WERI-Rb-1 (cell line): Measurements from ENCODE around the gene RNF112.
"Not testable (repeated sequence)": the region's sequence is repeated elsewhere in the genome, so short reads cannot be mapped to it uniquely, and the experiment has no call there.

Experiments
- DNase-seq: peaks from one replicate; pipeline ENCODE4 v3.0.0-alpha.2; 2020
- H3K27ac ChIP-seq: fragments of 250-450 bp; sonication (Bioruptor Pico); 2 replicates; pipeline ENCODE4 v1.5.1; 2020; ENCODE audit warnings: mild to moderate bottlenecking, moderate library complexity
- H3K27me3 ChIP-seq: fragments of 250-450 bp; sonication (Bioruptor Pico); 2 replicates; pipeline ENCODE4 v1.5.1; 2021; ENCODE audit warnings: mild to moderate bottlenecking, low read depth, moderate library complexity; ENCODE audit not compliant: insufficient read depth, severe bottlenecking
- H3K36me3 ChIP-seq: fragments of 250-450 bp; sonication (Bioruptor Pico); 2 replicates; pipeline ENCODE4 v1.5.1; 2020; ENCODE audit warnings: mild to moderate bottlenecking, moderate library complexity
- H3K4me3 ChIP-seq: 2 replicates; pipeline ENCODE4 v1.5.1; 2011; ENCODE audit warnings: low read depth, mild to moderate bottlenecking, control low read depth, low read length
- H3K9me3 ChIP-seq: fragments of 250-450 bp; sonication (Bioruptor Pico); 2 replicates; pipeline ENCODE4 v1.5.1; 2021; ENCODE audit warnings: mild to moderate bottlenecking, moderate library complexity; ENCODE audit not compliant: severe bottlenecking
- TF ChIP-seq, protein P1 (sequence below): IDR thresholded peaks from 2 replicates; pipeline ENCODE4 v1.5.1; 2011; ENCODE audit warnings: low read depth, mild to moderate bottlenecking, control low read depth, inconsistent platforms, low read length

The RNF112 gene

GRCh38 chr17:19457046-19457445 is 46.0 kb downstream of the RNF112 start:
- no peaks in the 10 kb centered on the region for H3K9me3 ChIP-seq
- no peak overlapping the region for H3K4me3 ChIP-seq
- TF ChIP-seq, protein P1, sequence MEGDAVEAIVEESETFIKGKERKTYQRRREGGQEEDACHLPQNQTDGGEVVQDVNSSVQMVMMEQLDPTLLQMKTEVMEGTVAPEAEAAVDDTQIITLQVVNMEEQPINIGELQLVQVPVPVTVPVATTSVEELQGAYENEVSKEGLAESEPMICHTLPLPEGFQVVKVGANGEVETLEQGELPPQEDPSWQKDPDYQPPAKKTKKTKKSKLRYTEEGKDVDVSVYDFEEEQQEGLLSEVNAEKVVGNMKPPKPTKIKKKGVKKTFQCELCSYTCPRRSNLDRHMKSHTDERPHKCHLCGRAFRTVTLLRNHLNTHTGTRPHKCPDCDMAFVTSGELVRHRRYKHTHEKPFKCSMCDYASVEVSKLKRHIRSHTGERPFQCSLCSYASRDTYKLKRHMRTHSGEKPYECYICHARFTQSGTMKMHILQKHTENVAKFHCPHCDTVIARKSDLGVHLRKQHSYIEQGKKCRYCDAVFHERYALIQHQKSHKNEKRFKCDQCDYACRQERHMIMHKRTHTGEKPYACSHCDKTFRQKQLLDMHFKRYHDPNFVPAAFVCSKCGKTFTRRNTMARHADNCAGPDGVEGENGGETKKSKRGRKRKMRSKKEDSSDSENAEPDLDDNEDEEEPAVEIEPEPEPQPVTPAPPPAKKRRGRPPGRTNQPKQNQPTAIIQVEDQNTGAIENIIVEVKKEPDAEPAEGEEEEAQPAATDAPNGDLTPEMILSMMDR = no peak
- H3K27ac ChIP-seq = peak overlapping the region; percentile 91
- H3K36me3 ChIP-seq = no peaks in the 10 kb centered on the region
- no peaks in the 10 kb centered on the region for H3K27me3 ChIP-seq
- no peak for DNase-seq

- Histone ChIP-seq H3K36me3 (no peaks in the 10 kb centered on the region), H3K27me3 (no peaks in the 10 kb centered on the region), H3K9me3 (no peaks in the 10 kb centered on the region), H3K4me3 (no peak overlapping the region), H3K27ac (peak overlapping the region; percentile 91)
- TF ChIP-seq, protein P1 = no peak
- peak; percentile 76 for DNase-seq
These were observed 46.8 kb downstream of the RNF112 start for GRCh38 chr17:19457830-19458271.

- not testable (repeated sequence) for H3K9me3 ChIP-seq, H3K27me3 ChIP-seq, H3K36me3 ChIP-seq, H3K4me3 ChIP-seq
- peak overlapping the region; percentile 91 for H3K27ac ChIP-seq
- DNase-seq = peak; percentile 21
These were observed 47.4 kb downstream of the RNF112 start for GRCh38 chr17:19458481-19458880.

GRCh38 chr17:19459018-19459655 is 48.1 kb downstream of the RNF112 start:
- H3K4me3 ChIP-seq, H3K36me3 ChIP-seq, H3K27me3 ChIP-seq, DNase-seq, H3K9me3 ChIP-seq: not testable (repeated sequence)
- H3K27ac ChIP-seq = peak overlapping the region; percentile 91

DNA sequence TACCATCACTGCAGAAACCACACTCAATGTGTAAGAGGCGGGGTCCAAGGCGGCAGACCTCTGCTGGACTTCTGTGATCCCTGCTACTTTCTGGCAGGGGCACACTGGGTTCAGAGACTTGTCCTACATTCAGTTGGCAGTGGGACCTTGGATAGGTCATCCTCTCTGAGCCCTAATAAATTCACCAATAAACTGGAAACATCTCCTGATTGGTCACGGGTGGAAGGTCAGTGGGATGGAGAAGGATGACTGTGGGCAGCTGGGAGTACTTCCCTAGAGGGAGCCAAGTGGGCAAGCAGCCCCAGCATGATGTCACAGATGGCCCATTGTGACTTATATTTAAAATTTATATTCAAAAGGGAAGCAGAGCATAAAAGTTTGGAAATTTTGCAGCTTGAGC is 49.7 kb downstream of the RNF112 start:
- Histone ChIP-seq H3K27ac (no peak overlapping the region), H3K36me3 (no peaks in the 10 kb centered on the region), H3K27me3 (no peaks in the 10 kb centered on the region), H3K4me3 (no peak overlapping the region), H3K9me3 (no peaks in the 10 kb centered on the region)
- DNase-seq = no peak
- TF ChIP-seq, protein P1 = no peak

GRCh38 chr17:19461116-19461515 is 50.1 kb downstream of the RNF112 start:
- TF ChIP-seq, protein P1 = no peak
- Histone ChIP-seq H3K27ac (no peak overlapping the region), H3K27me3 (no peaks in the 10 kb centered on the region), H3K36me3 (no peaks in the 10 kb centered on the region), H3K9me3 (no peaks in the 10 kb centered on the region), H3K4me3 (no peak overlapping the region)
- DNase-seq = no peak

- no peak overlapping the region for H3K4me3 ChIP-seq
- no peaks in the 10 kb centered on the region for H3K9me3 ChIP-seq
- no peaks in the 10 kb centered on the region for H3K27me3 ChIP-seq
- TF ChIP-seq, protein P1 = no peak
- H3K36me3 ChIP-seq = no peaks in the 10 kb centered on the region
- DNase-seq = no peak
- H3K27ac ChIP-seq = no peak overlapping the region
These were observed 50.6 kb downstream of the RNF112 start for GRCh38 chr17:19461681-19462080.

DNA sequence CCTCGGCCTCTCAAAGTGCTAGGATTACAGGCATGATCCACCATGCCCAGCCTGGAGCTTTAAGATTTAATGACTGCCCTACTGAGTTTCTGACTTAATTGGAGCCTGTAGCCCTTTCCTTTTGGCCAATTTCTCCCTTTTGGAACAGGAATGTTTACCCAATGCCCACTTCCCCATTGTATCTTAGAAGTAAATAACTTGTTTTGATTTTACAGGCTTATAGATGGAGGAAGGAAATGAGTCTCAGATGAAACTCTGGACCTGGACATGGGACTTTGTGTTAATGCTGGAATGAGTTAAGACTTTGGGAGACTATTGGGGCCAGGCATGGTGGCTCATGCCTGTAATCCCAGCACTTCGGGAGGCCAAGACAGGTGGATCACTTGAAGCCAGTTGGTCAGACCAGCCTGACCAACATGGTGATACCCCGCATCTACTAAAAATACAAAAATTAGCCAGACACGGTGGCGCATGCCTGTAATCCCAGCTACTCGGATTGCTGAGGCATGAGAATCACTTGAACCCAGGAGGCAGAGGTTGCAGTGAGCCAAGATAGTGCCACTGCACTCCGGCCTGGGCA is 51.5 kb downstream of the RNF112 start:
- not testable (repeated sequence) for DNase-seq, H3K27ac ChIP-seq, H3K27me3 ChIP-seq, H3K4me3 ChIP-seq, H3K9me3 ChIP-seq, H3K36me3 ChIP-seq
